H9 (cell line): Measurements from ENCODE around the gene CDH13. TPM values are rescaled to one million over a fixed set of nuclear protein-coding genes. Genes with fewer than 3 reads are reported as not detected.

ENCODE experiments used
- DNase-seq: peaks from one replicate; pipeline ENCODE4 v3.0.0-alpha.2; 2017
- H2AFZ ChIP-seq: one replicate; pipeline ENCODE4 v1.6.1; 2013; ENCODE audit warnings: mild to moderate bottlenecking, low read length, control low read depth, moderate library complexity
- H2AK5ac ChIP-seq: 2 replicates; pipeline ENCODE4 v1.6.1; 2013; ENCODE audit warnings: low read length, control low read depth, mixed read lengths; ENCODE audit not compliant: insufficient read length
- H2BK120ac ChIP-seq: one replicate; pipeline ENCODE4 v1.6.1; 2013; ENCODE audit warnings: low read depth, mild to moderate bottlenecking, low read length, control low read depth, inconsistent platforms; ENCODE audit not compliant: poor library complexity, severe bottlenecking
- H2BK12ac ChIP-seq: 2 replicates; pipeline ENCODE4 v1.6.1; 2013; ENCODE audit warnings: low read length, control low read depth, mixed read lengths, low read depth; ENCODE audit not compliant: insufficient read length
- H2BK15ac ChIP-seq: 2 replicates; pipeline ENCODE4 v1.6.1; 2013; ENCODE audit warnings: low read depth, low read length, control low read depth
- H2BK20ac ChIP-seq: one replicate; pipeline ENCODE4 v1.6.1; 2013; ENCODE audit warnings: low read depth, mild to moderate bottlenecking, low read length, control low read depth, inconsistent platforms; ENCODE audit not compliant: poor library complexity, severe bottlenecking
- H2BK5ac ChIP-seq: 2 replicates; pipeline ENCODE4 v1.6.1; 2013; ENCODE audit warnings: low read length, control low read depth, mixed read lengths; ENCODE audit not compliant: insufficient read length
- H3K14ac ChIP-seq: 2 replicates; pipeline ENCODE4 v1.6.1; 2013; ENCODE audit warnings: low read length, control low read depth; ENCODE audit not compliant: insufficient read depth
- H3K18ac ChIP-seq: 2 replicates; pipeline ENCODE4 v1.6.1; 2013; ENCODE audit warnings: low read depth, mild to moderate bottlenecking, mixed read lengths, low read length, control low read depth; ENCODE audit not compliant: insufficient read length
- H3K23ac ChIP-seq: 2 replicates; pipeline ENCODE4 v1.6.1; 2013; ENCODE audit warnings: low read length, control low read depth, mixed read lengths, low read depth; ENCODE audit not compliant: insufficient read length
- H3K23me2 ChIP-seq: 2 replicates; pipeline ENCODE4 v1.6.1; 2013; ENCODE audit warnings: low read depth, mild to moderate bottlenecking, mixed read lengths, low read length, control low read depth; ENCODE audit not compliant: insufficient read length, poor library complexity, severe bottlenecking
- H3K27ac ChIP-seq: 2 replicates; pipeline ENCODE4 v1.5.1; 2013; ENCODE audit warnings: low read length, control low read depth, mixed read lengths, low read depth; ENCODE audit not compliant: insufficient read length
- H3K27me3 ChIP-seq: 2 replicates; pipeline ENCODE4 v1.6.1; 2013; ENCODE audit warnings: low read length, control low read depth, inconsistent platforms; ENCODE audit not compliant: insufficient read depth
- H3K4ac ChIP-seq: 2 replicates; pipeline ENCODE4 v1.6.1; 2013; ENCODE audit warnings: low read depth, mild to moderate bottlenecking, control low read depth, inconsistent platforms, low read length, moderate library complexity
- H3K4me1 ChIP-seq: 2 replicates; pipeline ENCODE4 v1.6.1; 2013; ENCODE audit warnings: low read length, control low read depth, inconsistent platforms; ENCODE audit not compliant: insufficient read depth
- H3K4me2 ChIP-seq: 2 replicates; pipeline ENCODE4 v1.6.1; 2013; ENCODE audit warnings: low read length, control low read depth, mixed read lengths; ENCODE audit not compliant: insufficient read length, insufficient read depth
- H3K56ac ChIP-seq: 2 replicates; pipeline ENCODE4 v1.6.1; 2013; ENCODE audit warnings: low read depth, mild to moderate bottlenecking, mixed read lengths, low read length, control low read depth; ENCODE audit not compliant: insufficient read length
- H3K79me1 ChIP-seq: 2 replicates; pipeline ENCODE4 v1.6.1; 2013; ENCODE audit warnings: low read depth, mild to moderate bottlenecking, moderate library complexity, low read length, control low read depth, inconsistent platforms; ENCODE audit not compliant: insufficient read depth, poor library complexity, severe bottlenecking
- H3K79me2 ChIP-seq: 2 replicates; pipeline ENCODE4 v1.6.1; 2013; ENCODE audit warnings: low read length, control low read depth, inconsistent platforms; ENCODE audit not compliant: insufficient read depth
- H3K9ac ChIP-seq: 2 replicates; pipeline ENCODE4 v1.6.1; 2013; ENCODE audit warnings: low read length, control low read depth, mixed read lengths; ENCODE audit not compliant: insufficient read length; ENCODE audit errors: extremely low read depth
- H3K9me3 ChIP-seq: one replicate; pipeline ENCODE4 v1.6.1; 2013; ENCODE audit warnings: low read depth, low read length, inconsistent platforms; ENCODE audit not compliant: control insufficient read depth
- H3T11ph ChIP-seq: one replicate; pipeline ENCODE4 v1.6.1; 2013; ENCODE audit warnings: mild to moderate bottlenecking, low read length, control low read depth, inconsistent platforms
- H4K20me1 ChIP-seq: one replicate; pipeline ENCODE4 v1.6.1; 2013; ENCODE audit not compliant: control insufficient read depth, insufficient read length, insufficient read depth
- H4K5ac ChIP-seq: 2 replicates; pipeline ENCODE4 v1.6.1; 2013; ENCODE audit warnings: low read depth, mild to moderate bottlenecking, mixed read lengths, low read length, control low read depth; ENCODE audit not compliant: insufficient read length
- H4K8ac ChIP-seq: replicated peaks from 2 replicates; pipeline ENCODE4 v1.6.1; 2013; ENCODE audit warnings: low read length, control low read depth, mixed read lengths, low read depth; ENCODE audit not compliant: insufficient read length
- H4K91ac ChIP-seq: 2 replicates; pipeline ENCODE4 v1.6.1; 2013; ENCODE audit warnings: low read depth, mild to moderate bottlenecking, moderate library complexity, mixed read lengths, low read length, control low read depth; ENCODE audit not compliant: insufficient read length
- H3K27ac Mint-ChIP-seq, 3 experiments: 2 replicates in 2 of 3; 3 replicates in 1 of 3; pipeline ENCODE4 v1.8.0; 2020 to 2021; ENCODE audit warnings: mixed read lengths in 3 of 3, mild to moderate bottlenecking in 1 of 3, moderate library complexity in 1 of 3
- H3K27me3 Mint-ChIP-seq: 2 replicates; pipeline ENCODE4 v1.8.0; 2021; ENCODE audit warnings: low read depth, mild to moderate bottlenecking, moderate library complexity, mixed read lengths
- H3K36me3 Mint-ChIP-seq, 3 experiments: 2 replicates in 2 of 3; 3 replicates in 1 of 3; pipeline ENCODE4 v1.8.0; 2020 to 2021; ENCODE audit warnings: low read depth in 3 of 3, mixed read lengths in 3 of 3; ENCODE audit not compliant: insufficient read depth in 1 of 3
- H3K4me1 Mint-ChIP-seq, 2 experiments: 2 replicates each; pipeline ENCODE4 v1.8.0; 2020; ENCODE audit warnings: mixed read lengths in 2 of 2
- H3K4me3 Mint-ChIP-seq, 2 experiments: 2 replicates in 1 of 2; 3 replicates in 1 of 2; pipeline ENCODE4 v1.8.0; 2020 to 2021; ENCODE audit warnings: mild to moderate bottlenecking in 2 of 2, mixed read lengths in 2 of 2, moderate library complexity in 1 of 2
- H3K9me3 Mint-ChIP-seq, 2 experiments: 2 replicates in 1 of 2; 3 replicates in 1 of 2; pipeline ENCODE4 v1.8.0; 2020; ENCODE audit warnings: mild to moderate bottlenecking in 2 of 2, mixed read lengths in 2 of 2, moderate library complexity in 1 of 2
- CTCF ChIP-seq: fragments of 200-600 bp; sonication (generic); conservative IDR thresholded peaks from 3 replicates; pipeline ENCODE4 v1.8.0; 2021; ENCODE audit warnings: antibody characterized with exemption, mild to moderate bottlenecking
- WGBS: extraction: QIAGEN DNeasy Blood & Tissue Kit; methylation state at CpG from one replicate; pipeline ENCODE4 v1.1.7; 2013; ENCODE audit warnings: missing lambda C conversion rate, low lambda C conversion rate, mixed read lengths; ENCODE audit not compliant: insufficient read length; ENCODE audit errors: extremely low coverage; 5-methylcytosine and 5-hydroxymethylcytosine counted together
- total RNA-seq: library from RNA; stranded (reverse); gene quantifications from 2 replicates; pipeline ENCODE4 v1.2.1, GENCODE V29; 2021

The CDH13 gene
- total RNA-seq, 1 experiment from 2014 or later = 1.5 TPM

- no peak overlapping the region for H3K9ac ChIP-seq
- no peak overlapping the region for H4K8ac ChIP-seq
- no peaks in the 10 kb centered on the region for H3K9me3 ChIP-seq
- H2BK15ac ChIP-seq = no peak overlapping the region
- no peak overlapping the region for H2BK20ac ChIP-seq
- no peak overlapping the region for H2AK5ac ChIP-seq
- Mint-ChIP-seq H3K4me1 (peaks cover 24% of the 10 kb centered on the region in 2 experiments), H3K4me3 (no peak overlapping the region), H3K27me3 (no peaks in the 10 kb centered on the region), H3K27ac (no peak overlapping the region), H3K9me3 (no peaks in the 10 kb centered on the region), H3K36me3 (no peaks in the 10 kb centered on the region)
- no peak overlapping the region for H3K27ac ChIP-seq
- H3T11ph ChIP-seq = no peak overlapping the region
- H3K27me3 ChIP-seq = no peaks in the 10 kb centered on the region
- DNase-seq = no peak
- no peak overlapping the region for H2BK5ac ChIP-seq
- peaks cover 2% of the 10 kb centered on the region; the same call in 1 of the 2 replicates for H3K4me1 ChIP-seq
- no peak for TF ChIP-seq CTCF
- H4K91ac ChIP-seq = no peak overlapping the region
- H3K18ac ChIP-seq = no peak overlapping the region
- no peak overlapping the region for H2AFZ ChIP-seq
- no peak overlapping the region for H3K23ac ChIP-seq
- H3K56ac ChIP-seq = no peak overlapping the region
- H3K14ac ChIP-seq = no peak overlapping the region
- H2BK12ac ChIP-seq = no peak overlapping the region
- no peaks in the 10 kb centered on the region for H3K23me2 ChIP-seq
- H3K79me2 ChIP-seq = no peaks in the 10 kb centered on the region
- H3K4me2 ChIP-seq = no peak overlapping the region
- H4K5ac ChIP-seq = no peak overlapping the region
- H4K20me1 ChIP-seq = no peaks in the 10 kb centered on the region
- no peak overlapping the region for H3K4ac ChIP-seq
- H2BK120ac ChIP-seq = no peak overlapping the region
- no CpG with 5 or more reads among the region's 8 CpGs for WGBS
- no peaks in the 10 kb centered on the region for H3K79me1 ChIP-seq
Measured at GRCh38 chr16:83343935-83344366, 717.2 kb downstream of the CDH13 start.
